Neural progenitor cell (in vitro differentiated cells): ENCODE measurements around the gene ENOX2. TPM values are rescaled to one million over a fixed set of nuclear protein-coding genes. Genes with fewer than 3 reads are reported as not detected.

Experiments used
- DNase-seq: peaks from one replicate; pipeline ENCODE4 v3.0.0-alpha.2; 2016; ENCODE audit warnings: low spot score
- H2AFZ ChIP-seq: fragments of 200-600 bp; sonication (generic); replicated peaks from 2 replicates; pipeline ENCODE4 v1.6.1; 2016; ENCODE audit warnings: antibody characterized with exemption
- H3F3A ChIP-seq: fragments of 200-600 bp; sonication (generic); 2 replicates; pipeline ENCODE4 v1.6.1; 2016; ENCODE audit warnings: antibody characterized with exemption, low read depth
- H3K27ac ChIP-seq: fragments of 200-600 bp; sonication (generic); 2 replicates; pipeline ENCODE4 v1.5.1; 2016; ENCODE audit warnings: mild to moderate bottlenecking
- H3K27me3 ChIP-seq: fragments of 200-600 bp; sonication (generic); 2 replicates; pipeline ENCODE4 v1.6.1; 2016; ENCODE audit warnings: mild to moderate bottlenecking, moderate library complexity
- H3K36me3 ChIP-seq: fragments of 200-600 bp; sonication (generic); 2 replicates; pipeline ENCODE4 v1.5.1; 2016
- H3K4me1 ChIP-seq: fragments of 200-600 bp; sonication (generic); 2 replicates; pipeline ENCODE4 v1.6.1; 2016; ENCODE audit warnings: mixed run types
- H3K4me2 ChIP-seq: fragments of 200-600 bp; sonication (generic); 2 replicates; pipeline ENCODE4 v1.6.1; 2016
- H3K4me3 ChIP-seq: fragments of 200-600 bp; sonication (generic); 2 replicates; pipeline ENCODE4 v1.5.1; 2016
- H3K79me2 ChIP-seq: fragments of 200-600 bp; sonication (generic); 2 replicates; pipeline ENCODE4 v1.6.1; 2016; ENCODE audit warnings: low read depth
- H3K9ac ChIP-seq: fragments of 200-600 bp; sonication (generic); 2 replicates; pipeline ENCODE4 v1.6.1; 2016
- H3K9me3 ChIP-seq: fragments of 200-600 bp; sonication (generic); 2 replicates; pipeline ENCODE4 v1.5.1; 2016; ENCODE audit warnings: low read depth
- H4K20me1 ChIP-seq: fragments of 200-600 bp; sonication (generic); 2 replicates; pipeline ENCODE4 v1.6.1; 2016; ENCODE audit warnings: low read depth
- H3K27ac Mint-ChIP-seq: 3 replicates; pipeline ENCODE4 v1.8.0; 2021; ENCODE audit warnings: mixed read lengths
- H3K27me3 Mint-ChIP-seq: 2 replicates; pipeline ENCODE4 v1.8.0; 2022; ENCODE audit warnings: low read depth, mild to moderate bottlenecking, inconsistent platforms, moderate library complexity, mixed read lengths; ENCODE audit not compliant: insufficient read depth
- H3K36me3 Mint-ChIP-seq: 3 replicates; pipeline ENCODE4 v1.8.0; 2021; ENCODE audit warnings: mixed read lengths
- H3K4me1 Mint-ChIP-seq: 3 replicates; pipeline ENCODE4 v1.8.0; 2021; ENCODE audit warnings: mixed read lengths
- H3K4me3 Mint-ChIP-seq: 3 replicates; pipeline ENCODE4 v1.8.0; 2021; ENCODE audit warnings: mild to moderate bottlenecking, moderate library complexity, mixed read lengths
- H3K9me3 Mint-ChIP-seq: 3 replicates; pipeline ENCODE4 v1.8.0; 2020; ENCODE audit warnings: mixed read lengths
- EZH2 ChIP-seq: fragments of 200-600 bp; sonication (generic); IDR thresholded peaks from 2 replicates; pipeline ENCODE4 v1.6.1; 2017; ENCODE audit warnings: antibody characterized with exemption, mild to moderate bottlenecking, moderate library complexity
- EZH2phosphoT487 ChIP-seq: fragments of 200-600 bp; sonication (generic); IDR thresholded peaks from 2 replicates; pipeline ENCODE4 v1.6.1; 2017; ENCODE audit warnings: antibody characterized with exemption
- total RNA-seq: library from RNA; depleted of rRNA; stranded (reverse); fragments of >200 nt; gene quantifications from 2 replicates; pipeline ENCODE4 v1.2.3, GENCODE V29; 2015; ENCODE audit warnings: low replicate concordance
- TF ChIP-seq, protein P1 (sequence below): fragments of 200-600 bp; sonication (generic); IDR thresholded peaks from 2 replicates; pipeline ENCODE4 v1.5.1; 2017; ENCODE audit warnings: antibody characterized with exemption, mild to moderate bottlenecking

ENOX2 gene
- total RNA-seq, 1 donor from 2014 or later: 12.5 TPM

DNA sequence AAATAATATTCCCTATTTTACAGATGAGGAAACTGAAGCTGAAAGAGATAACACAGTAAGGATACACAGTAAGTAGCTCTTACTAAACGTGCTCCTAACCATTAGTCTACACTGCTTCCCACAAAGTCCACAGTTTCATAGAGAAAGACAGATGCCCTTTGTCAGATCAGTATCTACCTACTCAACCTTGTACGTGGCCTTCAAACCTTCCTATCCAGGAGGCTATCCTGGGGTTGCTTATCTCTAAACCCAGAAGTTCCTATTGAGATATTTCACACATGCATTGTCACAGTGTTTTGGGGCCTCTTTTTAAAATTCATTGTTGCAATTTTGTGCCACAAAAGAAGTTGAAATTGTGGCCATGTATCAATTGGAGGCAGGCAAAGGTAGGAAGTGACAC lies 208.0 kb downstream of the ENOX2 start:
- no peaks in the 10 kb centered on the region for H3K4me1 ChIP-seq
- no peaks in the 10 kb centered on the region for H3K27me3 Mint-ChIP-seq
- H3K27ac ChIP-seq: no peak overlapping the region

GRCh38 chrX:130691576-130691975 lies 211.4 kb downstream of the ENOX2 start:
- H3K9me3 ChIP-seq: no peaks in the 10 kb centered on the region
- TF ChIP-seq, protein P1, sequence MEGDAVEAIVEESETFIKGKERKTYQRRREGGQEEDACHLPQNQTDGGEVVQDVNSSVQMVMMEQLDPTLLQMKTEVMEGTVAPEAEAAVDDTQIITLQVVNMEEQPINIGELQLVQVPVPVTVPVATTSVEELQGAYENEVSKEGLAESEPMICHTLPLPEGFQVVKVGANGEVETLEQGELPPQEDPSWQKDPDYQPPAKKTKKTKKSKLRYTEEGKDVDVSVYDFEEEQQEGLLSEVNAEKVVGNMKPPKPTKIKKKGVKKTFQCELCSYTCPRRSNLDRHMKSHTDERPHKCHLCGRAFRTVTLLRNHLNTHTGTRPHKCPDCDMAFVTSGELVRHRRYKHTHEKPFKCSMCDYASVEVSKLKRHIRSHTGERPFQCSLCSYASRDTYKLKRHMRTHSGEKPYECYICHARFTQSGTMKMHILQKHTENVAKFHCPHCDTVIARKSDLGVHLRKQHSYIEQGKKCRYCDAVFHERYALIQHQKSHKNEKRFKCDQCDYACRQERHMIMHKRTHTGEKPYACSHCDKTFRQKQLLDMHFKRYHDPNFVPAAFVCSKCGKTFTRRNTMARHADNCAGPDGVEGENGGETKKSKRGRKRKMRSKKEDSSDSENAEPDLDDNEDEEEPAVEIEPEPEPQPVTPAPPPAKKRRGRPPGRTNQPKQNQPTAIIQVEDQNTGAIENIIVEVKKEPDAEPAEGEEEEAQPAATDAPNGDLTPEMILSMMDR: no peak
- TF ChIP-seq EZH2 (no peak), EZH2phosphoT487 (no peak)
- H3K9ac ChIP-seq: no peak overlapping the region
- Mint-ChIP-seq H3K27me3 (no peaks in the 10 kb centered on the region), H3K9me3 (no peaks in the 10 kb centered on the region), H3K27ac (no peak overlapping the region), H3K36me3 (no peaks in the 10 kb centered on the region), H3K4me1 (no peaks in the 10 kb centered on the region), H3K4me3 (no peak overlapping the region)
- H3K4me3 ChIP-seq: no peak overlapping the region
- H3K4me2 ChIP-seq: no peak overlapping the region
- no peaks in the 10 kb centered on the region for H3F3A ChIP-seq
- H3K36me3 ChIP-seq: no peaks in the 10 kb centered on the region
- H3K27ac ChIP-seq: no peak overlapping the region
- H3K27me3 ChIP-seq: no peaks in the 10 kb centered on the region
- no peak overlapping the region for H2AFZ ChIP-seq
- H3K79me2 ChIP-seq: no peaks in the 10 kb centered on the region
- no peaks in the 10 kb centered on the region for H4K20me1 ChIP-seq
- no peak for DNase-seq
- no peaks in the 10 kb centered on the region for H3K4me1 ChIP-seq

More for the DNA sequence above, 208.0 kb downstream of the ENOX2 start:
- Mint-ChIP-seq H3K4me3 (no peak overlapping the region), H3K36me3 (no peaks in the 10 kb centered on the region), H3K4me1 (peaks cover 8% of the 10 kb centered on the region), H3K27ac (no peak overlapping the region), H3K9me3 (no peaks in the 10 kb centered on the region)
- H3K79me2 ChIP-seq: no peaks in the 10 kb centered on the region
- no peak overlapping the region for H2AFZ ChIP-seq
- H4K20me1 ChIP-seq: no peaks in the 10 kb centered on the region
- no peaks in the 10 kb centered on the region for H3K36me3 ChIP-seq
- H3K4me2 ChIP-seq: no peak overlapping the region
- H3K9ac ChIP-seq: no peak overlapping the region
- H3K4me3 ChIP-seq: no peak overlapping the region
- H3K27me3 ChIP-seq: no peaks in the 10 kb centered on the region
- no peaks in the 10 kb centered on the region for H3K9me3 ChIP-seq
- no peaks in the 10 kb centered on the region for H3F3A ChIP-seq
- no peak for DNase-seq
- no peak for TF ChIP-seq EZH2phosphoT487
- TF ChIP-seq, protein P1: no peak
- TF ChIP-seq EZH2: no peak

- no peak for DNase-seq
- TF ChIP-seq, protein P1: no peak
- TF ChIP-seq EZH2phosphoT487 (no peak), EZH2 (no peak)
- Histone ChIP-seq H3K4me3 (no peak overlapping the region), H3K27ac (no peak overlapping the region), H3K36me3 (no peaks in the 10 kb centered on the region), H3K9me3 (no peaks in the 10 kb centered on the region), H3K27me3 (no peaks in the 10 kb centered on the region), H4K20me1 (no peaks in the 10 kb centered on the region), H3K9ac (no peak overlapping the region), H3K79me2 (no peaks in the 10 kb centered on the region), H3K4me2 (no peak overlapping the region), H3F3A (no peaks in the 10 kb centered on the region), H2AFZ (no peak overlapping the region), H3K4me1 (no peaks in the 10 kb centered on the region)
- Mint-ChIP-seq H3K27me3 (peaks cover 5% of the 10 kb centered on the region), H3K4me3 (no peak overlapping the region), H3K4me1 (no peaks in the 10 kb centered on the region), H3K27ac (no peak overlapping the region), H3K9me3 (no peaks in the 10 kb centered on the region), H3K36me3 (peaks cover 4% of the 10 kb centered on the region)
Observed at GRCh38 chrX:130688360-130688759, 214.6 kb downstream of the ENOX2 start.
